Keratinocyte (primary cell): ENCODE results near the gene FAM227A. TPM values are rescaled to one million over a fixed set of nuclear protein-coding genes. Genes with fewer than 3 reads are reported as not detected.

Experiments used
- DNase-seq: peaks from one replicate; pipeline ENCODE4 v3.0.0-alpha.2; 2011; ENCODE audit warnings: low read depth, missing footprints, low spot score
- FAIRE-seq: peaks from 2 replicates; lab custom pipeline; 2011; peaks lifted over from hg19 to GRCh38; lab: Jason Lieb, UNC
- H2AFZ ChIP-seq: 2 replicates; pipeline ENCODE4 v1.6.0; 2012; ENCODE audit warnings: low read length, control low read depth, inconsistent platforms; ENCODE audit not compliant: control insufficient read depth
- H3K27ac ChIP-seq: 2 replicates; pipeline ENCODE4 v1.5.1; 2011; ENCODE audit warnings: low read length; ENCODE audit not compliant: control insufficient read depth, insufficient read depth
- H3K27me3 ChIP-seq: 3 replicates; pipeline ENCODE4 v1.6.0; 2011; ENCODE audit warnings: low read length; ENCODE audit not compliant: control insufficient read depth, insufficient read depth; ENCODE audit errors: extremely low read depth
- H3K36me3 ChIP-seq, 2 experiments: 2 replicates in 1 of 2; 3 replicates in 1 of 2; pipeline ENCODE4 v1.5.1; 2011; ENCODE audit warnings: low read length in 2 of 2, mild to moderate bottlenecking in 1 of 2; ENCODE audit not compliant: control insufficient read depth in 2 of 2, insufficient read depth in 2 of 2; ENCODE audit errors: extremely low read depth in 1 of 2
- H3K4me1 ChIP-seq: 3 replicates; pipeline ENCODE4 v1.5.1; 2011; ENCODE audit warnings: low read length; ENCODE audit not compliant: control insufficient read depth, insufficient read depth; ENCODE audit errors: extremely low read depth
- H3K4me2 ChIP-seq: 3 replicates; pipeline ENCODE4 v1.6.0; 2011; ENCODE audit warnings: low read depth, low read length; ENCODE audit not compliant: control insufficient read depth, insufficient read depth; ENCODE audit errors: extremely low read depth
- H3K4me3 ChIP-seq, 3 experiments: fragments of 200-600 bp in 1 of 3; sonication (generic) in 1 of 3; 2 replicates in 2 of 3; 3 replicates in 1 of 3; pipeline ENCODE4 v1.5.1; 2011 to 2016; ENCODE audit warnings: low read length in 3 of 3, mild to moderate bottlenecking in 3 of 3, control low read depth in 2 of 3, inconsistent platforms in 1 of 3, low read depth in 1 of 3, mixed read lengths in 1 of 3, mixed run types in 1 of 3, moderate library complexity in 1 of 3; ENCODE audit not compliant: control insufficient read depth in 2 of 3, insufficient read depth in 2 of 3; ENCODE audit errors: extremely low read depth in 1 of 3
- H3K79me2 ChIP-seq: 2 replicates; pipeline ENCODE4 v1.6.0; 2012; ENCODE audit warnings: low read length; ENCODE audit not compliant: control insufficient read depth, insufficient read depth
- H3K9ac ChIP-seq: 3 replicates; pipeline ENCODE4 v1.6.0; 2011; ENCODE audit warnings: low read length; ENCODE audit not compliant: control insufficient read depth, insufficient read depth; ENCODE audit errors: extremely low read depth
- H3K9me1 ChIP-seq: 3 replicates; pipeline ENCODE4 v1.6.0; 2011; ENCODE audit warnings: low read length; ENCODE audit not compliant: control insufficient read depth, insufficient read depth; ENCODE audit errors: extremely low read depth
- H3K9me3 ChIP-seq: 2 replicates; pipeline ENCODE4 v1.5.1; 2012; ENCODE audit warnings: low read depth, low read length; ENCODE audit not compliant: control insufficient read depth
- H4K20me1 ChIP-seq: 3 replicates; pipeline ENCODE4 v1.6.0; 2011; ENCODE audit warnings: low read length; ENCODE audit not compliant: control insufficient read depth, insufficient read depth; ENCODE audit errors: extremely low read depth
- CTCF ChIP-seq, 3 experiments: IDR thresholded peaks in 1 of 3; conservative IDR thresholded peaks in 1 of 3; optimal IDR thresholded peaks in 1 of 3; 2 replicates in 2 of 3; 3 replicates in 1 of 3; pipeline versions ENCODE3 to v1.5.1; 2011; ENCODE audit warnings: low read length in 3 of 3, mild to moderate bottlenecking in 3 of 3, moderate library complexity in 2 of 3, control low read depth in 1 of 3, inconsistent platforms in 1 of 3; ENCODE audit not compliant: insufficient read depth in 2 of 3; ENCODE audit errors: extremely low read depth in 1 of 3
- EZH2 ChIP-seq: IDR thresholded peaks from one replicate; pipeline ENCODE4 v1.6.1; 2012; ENCODE audit warnings: inconsistent platforms, mild to moderate bottlenecking, low read length, moderate library complexity
- dilution Hi-C: fragments of 300-500 bp; cut with MboI; formaldehyde crosslinking; loops from one replicate; pipeline ENCODE4 v1.7.0; 2020; ENCODE audit warnings: low sequenced_read_pairs; ENCODE audit not compliant: extremely low pct_ligation_motif_present
- polyA plus RNA-seq, 5 experiments: library from polyadenylated mRNA; depleted of rRNA in 3 of 5; stranded (reverse) in 3 of 5; stranded (forward) in 1 of 5; unstranded in 1 of 5; fragments of >200 nt; gene quantifications; 1 replicate in 1 of 5; 2 replicates in 3 of 5; 3 replicates in 1 of 5; pipeline versions ENCODE4 v1.2.1 to v1.2.3, GENCODE V29; 2011 to 2012; ENCODE audit warnings: missing spikeins in 2 of 5, low read depth in 1 of 5, low replicate concordance in 1 of 5

FAM227A gene
- polyA plus RNA-seq, 1 donor (not counting 4 experiments of a cell fraction or from before 2014, with no cell fraction given), result 1.1 TPM

GRCh38 chr22:38675833-38676232 lies 19.6 kb upstream of the FAM227A start:
- Histone ChIP-seq H3K4me2 (no peak overlapping the region), H3K4me1 (no peaks in the 10 kb centered on the region), H4K20me1 (no peaks in the 10 kb centered on the region), H3K9ac (no peak overlapping the region), H3K9me3 (no peaks in the 10 kb centered on the region), H3K36me3 (peaks cover 3 to 10% of the 10 kb centered on the region in 2 experiments), H3K27me3 (no peaks in the 10 kb centered on the region), H3K27ac (no peak overlapping the region), H2AFZ (no peak overlapping the region), H3K9me1 (peaks cover 3% of the 10 kb centered on the region), H3K4me3 (no peak overlapping the region), H3K79me2 (no peaks in the 10 kb centered on the region)
- dilution Hi-C loops, result no loop called here
- DNase-seq (no peak), FAIRE-seq (no peak)
- TF ChIP-seq EZH2 (no peak), CTCF (optimal IDR thresholded peaks at IDR 0.05 in 1 of 3, IDR thresholded peaks at IDR 0.05 in 1 of 3, conservative IDR thresholded peaks at IDR 0.05 in 1 of 3; ENCODE audit: extremely low read depth in 1 of 3, insufficient read depth in 2 of 3, low read length in 3 of 3) (no peak)

GRCh38 chr22:38674888-38675287 lies 18.7 kb upstream of the FAM227A start:
- Histone ChIP-seq H3K4me3 (no peak overlapping the region), H3K9ac (no peak overlapping the region), H3K9me3 (no peaks in the 10 kb centered on the region), H3K4me2 (no peak overlapping the region), H3K36me3 (peaks cover 3 to 13% of the 10 kb centered on the region in 2 experiments), H3K9me1 (no peaks in the 10 kb centered on the region), H3K79me2 (no peaks in the 10 kb centered on the region), H4K20me1 (no peaks in the 10 kb centered on the region), H3K4me1 (no peaks in the 10 kb centered on the region), H3K27ac (no peak overlapping the region), H3K27me3 (no peaks in the 10 kb centered on the region), H2AFZ (no peak overlapping the region)
- dilution Hi-C loops, result no loop called here
- FAIRE-seq (no peak), DNase-seq (no peak)
- TF ChIP-seq CTCF (optimal IDR thresholded peaks at IDR 0.05 in 1 of 3, IDR thresholded peaks at IDR 0.05 in 1 of 3, conservative IDR thresholded peaks at IDR 0.05 in 1 of 3; ENCODE audit: extremely low read depth in 1 of 3, insufficient read depth in 2 of 3, low read length in 3 of 3) (no peak), EZH2 (no peak)
